HG03159 (cell line): Measurements from ENCODE around the gene GPC5.
"Not testable (repeated sequence)": the region's sequence is repeated elsewhere in the genome, so short reads cannot be mapped to it uniquely, and the experiment has no call there.

Experiments
- ATAC-seq: cut with Tn5 transposase; IDR thresholded peaks from one replicate; pipeline ENCODE4 v1.9.1; 2021; ENCODE audit warnings: mild to moderate bottlenecking, moderate library complexity; ENCODE audit not compliant: unreplicated experiment

GPC5 gene

GRCh38 chr13:92494915-92495314 lies 1096.5 kb downstream of the GPC5 start:
- no peak for ATAC-seq

- ATAC-seq: no peak
These were observed 1101.8 kb downstream of the GPC5 start for GRCh38 chr13:92500192-92500591.

GRCh38 chr13:92510416-92510815 lies 1112.0 kb downstream of the GPC5 start:
- no peak for ATAC-seq

GRCh38 chr13:92512852-92513251 lies 1114.4 kb downstream of the GPC5 start:
- ATAC-seq: no peak

GRCh38 chr13:92513672-92514071 lies 1115.3 kb downstream of the GPC5 start:
- ATAC-seq: no peak

- ATAC-seq: no peak
These were observed 1116.2 kb downstream of the GPC5 start for GRCh38 chr13:92514420-92515125.

- ATAC-seq: not testable (repeated sequence)
These were observed 1118.5 kb downstream of the GPC5 start for GRCh38 chr13:92516878-92517277.

- not testable (repeated sequence) for ATAC-seq
These were observed 1120.2 kb downstream of the GPC5 start for GRCh38 chr13:92518622-92519021.

- ATAC-seq: no peak
These were observed 1131.9 kb downstream of the GPC5 start for GRCh38 chr13:92530364-92530763.

- ATAC-seq: no peak
These were observed 1137.0 kb downstream of the GPC5 start for GRCh38 chr13:92535222-92536006.

- no peak for ATAC-seq
These were observed 1139.0 kb downstream of the GPC5 start for GRCh38 chr13:92537471-92537870.

- no peak for ATAC-seq
These were observed 1139.7 kb downstream of the GPC5 start for GRCh38 chr13:92538164-92538563.

GRCh38 chr13:92539148-92539547 lies 1140.7 kb downstream of the GPC5 start:
- ATAC-seq: not testable (repeated sequence)

- no peak for ATAC-seq
These were observed 1148.8 kb downstream of the GPC5 start for GRCh38 chr13:92547266-92547665.

GRCh38 chr13:92549276-92549675 lies 1150.9 kb downstream of the GPC5 start:
- no peak for ATAC-seq

- no peak for ATAC-seq
These were observed 1155.2 kb downstream of the GPC5 start for GRCh38 chr13:92553470-92554114.

- no peak for ATAC-seq
These were observed 1162.5 kb downstream of the GPC5 start for GRCh38 chr13:92560883-92561282.

GRCh38 chr13:92564942-92565341 lies 1166.5 kb downstream of the GPC5 start:
- no peak for ATAC-seq

GRCh38 chr13:92566767-92567166 lies 1168.3 kb downstream of the GPC5 start:
- no peak for ATAC-seq

- ATAC-seq: no peak
These were observed 1173.8 kb downstream of the GPC5 start for GRCh38 chr13:92572190-92572589.

GRCh38 chr13:92573467-92574057 lies 1175.1 kb downstream of the GPC5 start:
- ATAC-seq: no peak
